HG03558 (cell line): ENCODE measurements around the gene RFX7.

Experiments
- ATAC-seq: cut with Tn5 transposase; IDR thresholded peaks from one replicate; pipeline ENCODE4 v1.9.1; 2021; ENCODE audit warnings: moderate number of reproducible peaks; ENCODE audit not compliant: unreplicated experiment; ENCODE audit errors: extremely low read depth

The RFX7 gene

GRCh38 chr15:56244811-56245576 is 1.3 kb upstream of the RFX7 start:
- ATAC-seq = no peak

- ATAC-seq = no peak
Observed at GRCh38 chr15:56244038-56244810, 545 bp upstream of the RFX7 start.

GRCh38 chr15:56242576-56243162 is 1.0 kb downstream of the RFX7 start:
- ATAC-seq = no peak

GRCh38 chr15:56241374-56242105 is 2.1 kb downstream of the RFX7 start:
- no peak for ATAC-seq

GRCh38 chr15:56240390-56240789 is 3.3 kb downstream of the RFX7 start:
- no peak for ATAC-seq

- no peak for ATAC-seq
Observed at GRCh38 chr15:56236197-56236596, 7.5 kb downstream of the RFX7 start.

GRCh38 chr15:56234804-56235203 is 8.9 kb downstream of the RFX7 start:
- ATAC-seq = no peak

- ATAC-seq = no peak
Observed at GRCh38 chr15:56233549-56233948, 10.1 kb downstream of the RFX7 start.

GRCh38 chr15:56232058-56232457 is 11.6 kb downstream of the RFX7 start:
- no peak for ATAC-seq

- no peak for ATAC-seq
Observed at GRCh38 chr15:56228854-56229253, 14.8 kb downstream of the RFX7 start.

- ATAC-seq = no peak
Observed at GRCh38 chr15:56228352-56228751, 15.3 kb downstream of the RFX7 start.

- ATAC-seq = no peak
Observed at GRCh38 chr15:56227780-56228179, 15.9 kb downstream of the RFX7 start.

- ATAC-seq = no peak
Observed at GRCh38 chr15:56227306-56227705, 16.4 kb downstream of the RFX7 start.

GRCh38 chr15:56225520-56225919 is 18.2 kb downstream of the RFX7 start:
- no peak for ATAC-seq

- ATAC-seq = no peak
Observed at GRCh38 chr15:56222302-56222701, 21.4 kb downstream of the RFX7 start.

- no peak for ATAC-seq
Observed at GRCh38 chr15:56217341-56217740, 26.3 kb downstream of the RFX7 start.

GRCh38 chr15:56215769-56216168 is 27.9 kb downstream of the RFX7 start:
- no peak for ATAC-seq

GRCh38 chr15:56211960-56212550 is 31.6 kb downstream of the RFX7 start:
- ATAC-seq = no peak

- no peak for ATAC-seq
Observed at GRCh38 chr15:56211064-56211463, 32.6 kb downstream of the RFX7 start.

- no peak for ATAC-seq
Observed at GRCh38 chr15:56208641-56209155, 35.0 kb downstream of the RFX7 start.
